OCI-LY3 (cell line): ENCODE data around the gene USP19.

Experiments
- H2AFZ ChIP-seq: fragments of 200-600, 300-600 bp; shearing (Covaris generic); 2 replicates; pipeline ENCODE4 v1.6.0; 2014; ENCODE audit warnings: antibody characterized with exemption, low read depth, low read length
- H3K27ac ChIP-seq: fragments of 200-600, 300-600 bp; sonication (generic); 2 replicates; pipeline ENCODE4 v1.5.1; 2014; ENCODE audit warnings: mild to moderate bottlenecking, low read length, moderate library complexity, mixed read lengths
- H3K27me3 ChIP-seq: fragments of 200-600, 300-600 bp; sonication (generic); 2 replicates; pipeline ENCODE4 v1.6.1; 2014; ENCODE audit warnings: low read depth, low read length, mixed read lengths
- H3K36me3 ChIP-seq: fragments of 200-600, 300-600 bp; sonication (generic); replicated peaks from 2 replicates; pipeline ENCODE3; 2014; ENCODE audit warnings: low read depth, low read length, mixed read lengths
- H3K4me1 ChIP-seq: fragments of 300-600, 200-600 bp; sonication (generic); 2 replicates; pipeline ENCODE4 v1.6.1; 2014; ENCODE audit warnings: low read length, mixed read lengths
- H3K4me2 ChIP-seq: fragments of 200-600, 300-600 bp; sonication (generic); 2 replicates; pipeline ENCODE4 v1.6.1; 2014; ENCODE audit warnings: low read length, mixed read lengths
- H3K4me3 ChIP-seq: fragments of 300-600, 200-600 bp; sonication (generic); 2 replicates; pipeline ENCODE4 v1.5.1; 2014; ENCODE audit warnings: antibody characterized with exemption, mild to moderate bottlenecking, low read length, moderate library complexity
- H3K79me2 ChIP-seq: fragments of 300-600, 200-600 bp; shearing (Covaris generic); 2 replicates; pipeline ENCODE4 v1.6.1; 2014; ENCODE audit warnings: mild to moderate bottlenecking, low read length, mixed read lengths
- H3K9ac ChIP-seq: fragments of 300-600, 200-600 bp; shearing (Covaris generic); 2 replicates; pipeline ENCODE4 v1.6.0; 2014; ENCODE audit warnings: mild to moderate bottlenecking, low read length, moderate library complexity
- H3K9me3 ChIP-seq: fragments of 200-600, 300-600 bp; shearing (Covaris generic); 2 replicates; pipeline ENCODE4 v1.6.1; 2014; ENCODE audit warnings: low read length, mixed read lengths; ENCODE audit not compliant: insufficient read depth
- H4K20me1 ChIP-seq: fragments of 200-600, 300-600 bp; sonication (generic); 2 replicates; pipeline ENCODE4 v1.6.1; 2016; ENCODE audit warnings: low read length, mixed read lengths; ENCODE audit not compliant: insufficient read depth
- CTCF ChIP-seq: fragments of 200-600, 300-600 bp; sonication (generic); IDR thresholded peaks from 2 replicates; pipeline ENCODE4 v1.5.1; 2014; ENCODE audit warnings: antibody characterized with exemption, low read length, low read depth
- EZH2phosphoT487 ChIP-seq: fragments of 200-600 bp; shearing (Covaris generic); IDR thresholded peaks from 2 replicates; pipeline ENCODE4 v1.6.1; 2018; ENCODE audit warnings: antibody characterized with exemption, mixed run types, low read depth

Gene USP19

GRCh38 chr3:49153349-49153912 lies 32.8 kb upstream of the USP19 start:
- H3K79me2 ChIP-seq: no peaks in the 10 kb centered on the region
- H3K9ac ChIP-seq: no peak overlapping the region
- no peaks in the 10 kb centered on the region for H3K36me3 ChIP-seq
- no peaks in the 10 kb centered on the region for H4K20me1 ChIP-seq
- no peaks in the 10 kb centered on the region for H3K9me3 ChIP-seq
- TF ChIP-seq CTCF (no peak), EZH2phosphoT487 (no peak)
- no peaks in the 10 kb centered on the region for H3K27me3 ChIP-seq
- H3K4me3 ChIP-seq: no peak overlapping the region
- H3K27ac ChIP-seq: no peak overlapping the region
- peaks cover 3% of the 10 kb centered on the region; the same call in 1 of the 2 replicates for H3K4me1 ChIP-seq
- H2AFZ ChIP-seq: no peak overlapping the region
- H3K4me2 ChIP-seq: no peak overlapping the region

GRCh38 chr3:49151610-49152009 lies 31.0 kb upstream of the USP19 start:
- Histone ChIP-seq H3K27me3 (no peaks in the 10 kb centered on the region), H3K4me1 (no peaks in the 10 kb centered on the region), H3K36me3 (no peaks in the 10 kb centered on the region), H3K9ac (no peak overlapping the region), H3K9me3 (no peaks in the 10 kb centered on the region), H3K27ac (no peak overlapping the region), H3K4me3 (no peak overlapping the region), H4K20me1 (no peaks in the 10 kb centered on the region), H3K4me2 (no peak overlapping the region), H3K79me2 (no peaks in the 10 kb centered on the region), H2AFZ (no peak overlapping the region)
- no peak for TF ChIP-seq EZH2phosphoT487
- no peak for TF ChIP-seq CTCF

GRCh38 chr3:49148159-49148558 lies 27.5 kb upstream of the USP19 start:
- Histone ChIP-seq H2AFZ (no peak overlapping the region), H3K9ac (no peak overlapping the region), H3K79me2 (no peaks in the 10 kb centered on the region), H3K4me1 (no peaks in the 10 kb centered on the region), H3K9me3 (no peaks in the 10 kb centered on the region), H3K4me3 (no peak overlapping the region), H4K20me1 (no peaks in the 10 kb centered on the region), H3K36me3 (no peaks in the 10 kb centered on the region), H3K27ac (no peak overlapping the region), H3K27me3 (no peaks in the 10 kb centered on the region), H3K4me2 (no peak overlapping the region)
- no peak for TF ChIP-seq EZH2phosphoT487
- TF ChIP-seq CTCF: no peak

- H3K4me2 ChIP-seq: no peak overlapping the region
- no peaks in the 10 kb centered on the region for H3K36me3 ChIP-seq
- no peaks in the 10 kb centered on the region for H3K79me2 ChIP-seq
- H2AFZ ChIP-seq: no peak overlapping the region
- H3K9me3 ChIP-seq: no peaks in the 10 kb centered on the region
- H3K27ac ChIP-seq: no peak overlapping the region
- H4K20me1 ChIP-seq: no peaks in the 10 kb centered on the region
- H3K27me3 ChIP-seq: peaks cover 12% of the 10 kb centered on the region
- no peaks in the 10 kb centered on the region for H3K4me1 ChIP-seq
- TF ChIP-seq EZH2phosphoT487 (no peak), CTCF (no peak)
- H3K4me3 ChIP-seq: no peak overlapping the region
- no peak overlapping the region for H3K9ac ChIP-seq
Measured at GRCh38 chr3:49140080-49140479, 19.5 kb upstream of the USP19 start.
